Measurements from ENCODE around the gene TBL1XR1.

GRCh38 chr3:177147790-177148189 lies 49.5 kb downstream of the TBL1XR1 start:
- TF ChIP-seq CTCF (IDR thresholded peaks at IDR 0.05) (no peak), POLR2AphosphoS5 (IDR thresholded peaks at IDR 0.05; ENCODE audit: low read depth, low read length) (no peak), REST (IDR thresholded peaks at IDR 0.05; ENCODE audit: insufficient read depth in 1 of 2, low read depth in 2 of 2, low read length in 1 of 2) (no peak), SIN3A (IDR thresholded peaks at IDR 0.05; ENCODE audit: borderline replicate concordance, insufficient read depth, low read depth, low read length) (no peak)

All from Panc1 (cell line).